ENCODE results near the gene GPHA2. TPM values are rescaled to one million over a fixed set of nuclear protein-coding genes. Genes with fewer than 3 reads are reported as not detected.

GPHA2 gene
- total RNA-seq, 4 donors from 2014 or later: not detected

DNA sequence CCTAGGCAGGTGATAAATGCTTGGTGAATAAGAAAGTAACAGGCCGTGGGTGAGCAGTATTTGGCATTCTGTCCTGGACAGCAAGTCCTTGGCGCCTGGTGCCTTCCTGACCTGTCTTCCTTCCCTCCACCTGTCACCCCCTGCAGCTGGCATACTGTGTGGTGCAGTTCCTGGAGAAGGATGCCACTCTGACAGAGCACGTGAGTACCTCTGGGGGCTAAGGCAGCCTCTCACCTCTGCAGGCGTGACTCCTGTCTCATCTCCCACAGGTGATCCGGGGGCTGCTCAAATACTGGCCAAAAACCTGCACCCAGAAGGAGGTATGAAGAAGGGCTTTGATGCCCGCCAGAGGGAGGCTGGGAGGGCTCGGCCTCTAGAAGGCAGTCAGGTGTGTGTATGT is 4.4 kb downstream of the GPHA2 start:
- 96% methylated on average over 4 of the region's 7 CpGs for WGBS
- Histone ChIP-seq H3K4me1 (peaks cover 2 to 8% (median 4%) of the 10 kb centered on the region in 4 donors), H3K36me3 (peaks cover 46 to 89% (median 87%) of the 10 kb centered on the region in 4 donors), H3K27me3 (no peaks in the 10 kb centered on the region), H3K4me3 (no peak overlapping the region), H3K9me3 (no peaks in the 10 kb centered on the region), H3K27ac (replicated peaks in 1 of 4) (no peak overlapping the region)
- intact Hi-C loops (cut with DNase I): no loop called here
- DNase-seq (ENCODE audit: extremely low spot score): no peak
- TF ChIP-seq POLR2AphosphoS5 (IDR thresholded peaks at IDR 0.05) (no peak), POLR2A (IDR thresholded peaks at IDR 0.05; ENCODE audit: low read depth) (no peak), EP300 (IDR thresholded peaks at IDR 0.05) (no peak)
- TF ChIP-seq, protein P1, sequence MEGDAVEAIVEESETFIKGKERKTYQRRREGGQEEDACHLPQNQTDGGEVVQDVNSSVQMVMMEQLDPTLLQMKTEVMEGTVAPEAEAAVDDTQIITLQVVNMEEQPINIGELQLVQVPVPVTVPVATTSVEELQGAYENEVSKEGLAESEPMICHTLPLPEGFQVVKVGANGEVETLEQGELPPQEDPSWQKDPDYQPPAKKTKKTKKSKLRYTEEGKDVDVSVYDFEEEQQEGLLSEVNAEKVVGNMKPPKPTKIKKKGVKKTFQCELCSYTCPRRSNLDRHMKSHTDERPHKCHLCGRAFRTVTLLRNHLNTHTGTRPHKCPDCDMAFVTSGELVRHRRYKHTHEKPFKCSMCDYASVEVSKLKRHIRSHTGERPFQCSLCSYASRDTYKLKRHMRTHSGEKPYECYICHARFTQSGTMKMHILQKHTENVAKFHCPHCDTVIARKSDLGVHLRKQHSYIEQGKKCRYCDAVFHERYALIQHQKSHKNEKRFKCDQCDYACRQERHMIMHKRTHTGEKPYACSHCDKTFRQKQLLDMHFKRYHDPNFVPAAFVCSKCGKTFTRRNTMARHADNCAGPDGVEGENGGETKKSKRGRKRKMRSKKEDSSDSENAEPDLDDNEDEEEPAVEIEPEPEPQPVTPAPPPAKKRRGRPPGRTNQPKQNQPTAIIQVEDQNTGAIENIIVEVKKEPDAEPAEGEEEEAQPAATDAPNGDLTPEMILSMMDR (IDR thresholded peaks at IDR 0.05): no peak

- Histone ChIP-seq H3K36me3 (peaks cover 46 to 89% (median 87%) of the 10 kb centered on the region in 4 donors), H3K27ac (replicated peaks in 1 of 4) (no peak overlapping the region), H3K27me3 (no peaks in the 10 kb centered on the region), H3K4me3 (no peak overlapping the region), H3K4me1 (peaks cover 12 to 17% (median 14%) of the 10 kb centered on the region in 4 donors), H3K9me3 (no peaks in the 10 kb centered on the region)
- intact Hi-C loops (cut with DNase I): no loop called here
- DNase-seq (ENCODE audit: extremely low spot score): no peak
- 96% methylated on average over 6 of the region's 6 CpGs for WGBS
- TF ChIP-seq, protein P1 (IDR thresholded peaks at IDR 0.05): no peak
- TF ChIP-seq EP300 (IDR thresholded peaks at IDR 0.05): no peak
- no peak for TF ChIP-seq POLR2A (IDR thresholded peaks at IDR 0.05; ENCODE audit: low read depth)
- TF ChIP-seq POLR2AphosphoS5 (IDR thresholded peaks at IDR 0.05): no peak
These were observed 5.4 kb downstream of the GPHA2 start for GRCh38 chr11:64930340-64930739.

DNA sequence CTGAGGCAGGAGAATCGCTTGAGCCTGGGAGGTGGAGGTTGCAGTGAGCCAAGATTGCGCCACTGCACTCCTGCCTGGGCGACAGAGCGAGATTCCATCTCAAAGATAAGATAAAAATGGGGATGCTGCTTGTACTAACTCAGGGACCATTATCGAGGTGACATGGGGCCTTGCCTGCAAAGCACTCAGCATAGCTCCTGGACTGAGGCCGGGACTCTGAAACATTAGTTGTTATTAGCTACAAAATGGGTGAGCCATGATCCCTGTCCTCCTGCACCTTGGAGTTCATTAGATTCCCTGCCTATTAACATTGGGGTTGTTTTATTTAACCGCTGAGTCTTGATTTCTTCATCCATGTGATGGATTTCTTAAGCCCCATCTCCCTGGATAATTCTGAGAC is 6.1 kb downstream of the GPHA2 start:
- intact Hi-C loops (cut with DNase I): no loop called here
- TF ChIP-seq, protein P1 (IDR thresholded peaks at IDR 0.05): no peak
- TF ChIP-seq POLR2AphosphoS5 (IDR thresholded peaks at IDR 0.05): no peak
- TF ChIP-seq EP300 (IDR thresholded peaks at IDR 0.05): no peak
- no peak for TF ChIP-seq POLR2A (IDR thresholded peaks at IDR 0.05; ENCODE audit: low read depth)
- H3K4me1 ChIP-seq: peaks cover 15 to 22% (median 17%) of the 10 kb centered on the region in 4 donors
- H3K27ac ChIP-seq (replicated peaks in 1 of 4): no peak overlapping the region
- no peaks in the 10 kb centered on the region for H3K9me3 ChIP-seq
- no peak overlapping the region for H3K4me3 ChIP-seq
- H3K36me3 ChIP-seq: peaks cover 46 to 82% (median 80%) of the 10 kb centered on the region in 4 donors
- 95% methylated on average over 7 of the region's 7 CpGs for WGBS
- H3K27me3 ChIP-seq: no peaks in the 10 kb centered on the region
- DNase-seq (ENCODE audit: extremely low spot score): no peak

- 93% methylated on average over 2 of the region's 2 CpGs for WGBS
- H3K36me3 ChIP-seq: peaks cover 46 to 75% (median 74%) of the 10 kb centered on the region in 4 donors
- H3K27ac ChIP-seq (replicated peaks in 1 of 4): no peak overlapping the region
- no peaks in the 10 kb centered on the region for H3K27me3 ChIP-seq
- DNase-seq (ENCODE audit: extremely low spot score): no peak
- TF ChIP-seq POLR2A (IDR thresholded peaks at IDR 0.05; ENCODE audit: low read depth): no peak
- no peak for TF ChIP-seq EP300 (IDR thresholded peaks at IDR 0.05)
- TF ChIP-seq POLR2AphosphoS5 (IDR thresholded peaks at IDR 0.05): no peak
- TF ChIP-seq, protein P1 (IDR thresholded peaks at IDR 0.05): no peak
- intact Hi-C loops (cut with DNase I): no loop called here
- H3K4me1 ChIP-seq: peaks cover 15 to 22% (median 20%) of the 10 kb centered on the region in 4 donors
- no peaks in the 10 kb centered on the region for H3K9me3 ChIP-seq
- H3K4me3 ChIP-seq: no peak overlapping the region
These were observed 6.7 kb downstream of the GPHA2 start for GRCh38 chr11:64928957-64929356.

DNA sequence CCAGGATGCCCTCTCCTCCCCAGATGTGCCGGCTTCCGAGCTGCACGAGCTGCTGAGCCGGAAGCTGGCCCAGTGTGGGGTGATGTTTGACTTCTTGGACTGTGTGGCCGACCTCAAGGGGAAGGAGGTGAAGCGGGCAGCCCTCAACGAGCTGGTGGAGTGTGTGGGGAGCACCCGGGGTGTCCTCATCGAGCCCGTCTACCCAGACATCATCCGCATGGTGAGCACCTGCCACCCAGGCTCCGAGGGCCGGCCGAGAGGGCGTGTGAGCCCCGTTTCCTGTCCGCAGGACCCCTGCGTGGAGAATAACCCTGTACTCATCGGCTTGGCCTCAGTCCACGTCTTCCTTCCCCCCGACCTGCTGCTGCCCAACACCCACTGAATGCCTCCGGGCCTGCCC is 9.0 kb downstream of the GPHA2 start:
- peaks cover 31 to 52% (median 51%) of the 10 kb centered on the region in 4 donors for H3K36me3 ChIP-seq
- peaks cover 24 to 30% (median 28%) of the 10 kb centered on the region in 4 donors for H3K4me1 ChIP-seq
- H3K9me3 ChIP-seq: no peaks in the 10 kb centered on the region
- TF ChIP-seq, protein P1 (IDR thresholded peaks at IDR 0.05): no peak
- TF ChIP-seq POLR2A (IDR thresholded peaks at IDR 0.05; ENCODE audit: low read depth): no peak
- no peak for TF ChIP-seq POLR2AphosphoS5 (IDR thresholded peaks at IDR 0.05)
- TF ChIP-seq EP300 (IDR thresholded peaks at IDR 0.05): no peak
- WGBS: 86% methylated on average over 19 of the region's 22 CpGs
- no peak overlapping the region for H3K27ac ChIP-seq (replicated peaks in 1 of 4)
- H3K27me3 ChIP-seq: no peaks in the 10 kb centered on the region
- H3K4me3 ChIP-seq: no peak overlapping the region
- DNase-seq (ENCODE audit: extremely low spot score): no peak
- intact Hi-C loops (cut with DNase I): no loop called here

All from esophagus muscularis mucosa (tissue), 4 donors.